Endodermal cell (in vitro differentiated cells): ENCODE measurements around the gene BCL11B. TPM values are rescaled to one million over a fixed set of nuclear protein-coding genes. Genes with fewer than 3 reads are reported as not detected.
A peak's percentile ranks its signal among the peaks of the same experiment; 100 is the strongest.

Experiments used
- DNase-seq: peaks from one replicate; pipeline ENCODE4 v3.0.0-alpha.2; 2017
- H3K27ac ChIP-seq: 2 replicates; pipeline ENCODE4 v1.5.1; 2013; ENCODE audit warnings: mild to moderate bottlenecking, low read depth, low read length, moderate library complexity
- H3K27me3 ChIP-seq: 2 replicates; pipeline ENCODE4 v1.6.1; 2013; ENCODE audit warnings: mild to moderate bottlenecking, low read length, moderate library complexity; ENCODE audit not compliant: insufficient read depth, control insufficient read depth, poor library complexity, severe bottlenecking
- H3K36me3 ChIP-seq: 2 replicates; pipeline ENCODE4 v1.7.0; 2013; ENCODE audit warnings: mild to moderate bottlenecking, low read length, moderate library complexity; ENCODE audit not compliant: control insufficient read depth, insufficient read depth
- H3K4me1 ChIP-seq: one replicate; pipeline ENCODE4 v1.7.0; 2013; ENCODE audit warnings: low read length; ENCODE audit not compliant: control insufficient read depth, insufficient read depth
- H3K4me3 ChIP-seq: 2 replicates; pipeline ENCODE4 v1.5.1; 2013; ENCODE audit warnings: mild to moderate bottlenecking, low read length, moderate library complexity
- H3K9ac ChIP-seq: 2 replicates; pipeline ENCODE4 v1.6.1; 2013; ENCODE audit warnings: mild to moderate bottlenecking, low read length, moderate library complexity; ENCODE audit not compliant: poor library complexity, severe bottlenecking; ENCODE audit errors: extremely low read depth
- H3K9me3 ChIP-seq: 2 replicates; pipeline ENCODE4 v1.6.1; 2013; ENCODE audit warnings: mild to moderate bottlenecking, low read length, moderate library complexity; ENCODE audit not compliant: control insufficient read depth
- H3K27ac Mint-ChIP-seq: 2 replicates; pipeline ENCODE4 v1.8.0; 2020; ENCODE audit warnings: mixed read lengths
- H3K27me3 Mint-ChIP-seq: 2 replicates; pipeline ENCODE4 v1.8.0; 2021; ENCODE audit warnings: mild to moderate bottlenecking, mixed read lengths; ENCODE audit not compliant: insufficient read depth
- H3K36me3 Mint-ChIP-seq: 2 replicates; pipeline ENCODE4 v1.8.0; 2020; ENCODE audit warnings: low read depth, mixed read lengths
- H3K4me1 Mint-ChIP-seq: 2 replicates; pipeline ENCODE4 v1.8.0; 2020; ENCODE audit warnings: mixed read lengths
- H3K4me3 Mint-ChIP-seq: 2 replicates; pipeline ENCODE4 v1.8.0; 2020; ENCODE audit warnings: mild to moderate bottlenecking, moderate library complexity, mixed read lengths
- H3K9me3 Mint-ChIP-seq: 2 replicates; pipeline ENCODE4 v1.8.0; 2020; ENCODE audit warnings: mild to moderate bottlenecking, mixed read lengths
- CTCF ChIP-seq: fragments of 200-600 bp; sonication (generic); conservative IDR thresholded peaks from 2 replicates; pipeline ENCODE4 v1.5.0; 2021; ENCODE audit warnings: antibody characterized with exemption, mild to moderate bottlenecking
- WGBS, 2 experiments: methylation state at CpG; one replicate each; pipeline versions ENCODE4 v1.1.5 to v1.1.7; 2013; ENCODE audit warnings: missing lambda C conversion rate in 2 of 2, mixed read lengths in 1 of 2; ENCODE audit not compliant: insufficient coverage in 1 of 2, insufficient read length in 1 of 2; 5-methylcytosine and 5-hydroxymethylcytosine counted together
- total RNA-seq, 2 donors: library from RNA; stranded (reverse); fragmentation: NEBNext Ultra II Directional in 1 of 2; extraction: Animal tissue kit (Norgen Biotek cat#: 25700) in 1 of 2; gene quantifications; 2 replicates in 1 of 2; 3 replicates in 1 of 2; pipeline ENCODE4 v1.2.1, GENCODE V29; 2021

BCL11B gene
- total RNA-seq, 2 donors from 2014 or later: 5.7 to 6.0 TPM

GRCh38 chr14:99173086-99173485, 98.9 kb downstream of the BCL11B start:
- H3K36me3 ChIP-seq: peaks cover 7% of the 10 kb centered on the region
- H3K9me3 ChIP-seq: no peaks in the 10 kb centered on the region
- Mint-ChIP-seq H3K4me3 (no peak overlapping the region), H3K4me1 (no peaks in the 10 kb centered on the region), H3K27ac (no peak overlapping the region), H3K9me3 (no peaks in the 10 kb centered on the region), H3K36me3 (peaks cover 14% of the 10 kb centered on the region), H3K27me3 (peaks cover 2% of the 10 kb centered on the region)
- TF ChIP-seq CTCF: no peak
- WGBS, 2 experiments: 93 to 98% methylated on average over 9 to 11 of the region's 11 CpGs
- H3K4me3 ChIP-seq: no peak overlapping the region
- H3K9ac ChIP-seq: no peak overlapping the region
- no peaks in the 10 kb centered on the region for H3K27me3 ChIP-seq
- H3K27ac ChIP-seq: no peak overlapping the region
- DNase-seq: peak; percentile 26
- H3K4me1 ChIP-seq: no peaks in the 10 kb centered on the region

GRCh38 chr14:99171396-99171795, 100.6 kb downstream of the BCL11B start:
- no peaks in the 10 kb centered on the region for H3K9me3 ChIP-seq
- no peaks in the 10 kb centered on the region for H3K4me1 ChIP-seq
- no peak overlapping the region for H3K27ac ChIP-seq
- H3K27me3 Mint-ChIP-seq: peaks cover 2% of the 10 kb centered on the region
- no peaks in the 10 kb centered on the region for H3K9me3 Mint-ChIP-seq
- WGBS, 2 experiments: 91% methylated on average over 3 of the region's 3 CpGs; no CpG with 5 or more reads in 1 of the 2 experiments
- no peak for TF ChIP-seq CTCF
- H3K27me3 ChIP-seq: no peaks in the 10 kb centered on the region
- no peak overlapping the region for H3K9ac ChIP-seq
- no peak overlapping the region for H3K4me3 Mint-ChIP-seq
- H3K36me3 ChIP-seq: peaks cover 7% of the 10 kb centered on the region
- H3K4me3 ChIP-seq: no peak overlapping the region
- no peak for DNase-seq
- peaks cover 13% of the 10 kb centered on the region for H3K36me3 Mint-ChIP-seq
- peaks cover 3% of the 10 kb centered on the region for H3K4me1 Mint-ChIP-seq
- H3K27ac Mint-ChIP-seq: no peak overlapping the region

- DNase-seq: peak; percentile 65
- WGBS, 2 experiments: 93 to 95% methylated on average over 5 to 7 of the region's 7 CpGs
- H3K4me3 Mint-ChIP-seq: no peak overlapping the region
- peaks cover 2% of the 10 kb centered on the region for H3K27me3 Mint-ChIP-seq
- peaks cover 4% of the 10 kb centered on the region for H3K4me1 Mint-ChIP-seq
- Histone ChIP-seq H3K9ac (no peak overlapping the region), H3K4me1 (no peaks in the 10 kb centered on the region), H3K27me3 (no peaks in the 10 kb centered on the region), H3K36me3 (peaks cover 7% of the 10 kb centered on the region), H3K4me3 (no peak overlapping the region), H3K9me3 (no peaks in the 10 kb centered on the region), H3K27ac (no peak overlapping the region)
- TF ChIP-seq CTCF: peak; percentile 39
- H3K9me3 Mint-ChIP-seq: no peaks in the 10 kb centered on the region
- H3K27ac Mint-ChIP-seq: no peak overlapping the region
- peaks cover 7% of the 10 kb centered on the region for H3K36me3 Mint-ChIP-seq
These were observed 102.1 kb downstream of the BCL11B start for GRCh38 chr14:99169776-99170356.
